ENCODE results near the gene ASNSD1.
A peak's percentile ranks its signal among the peaks of the same experiment; 100 is the strongest.

Gene ASNSD1

GRCh38 chr2:189661148-189661956 is at the start of gene ASNSD1:
ASNSD1 (plus strand) TSS chr2:189661459; CDS start chr2:189666133, 4,674 bp downstream.
- no peaks in the 10 kb centered on the region for H3K27me3 ChIP-seq (replicated peaks)
- peak; percentile 99 for DNase-seq
- in situ Hi-C loops (cut with HindIII; ENCODE audit: low pct_ligation_motif_present, low sequenced_read_pairs): no loop called here
- peak within 1 kb of the TSS; percentile 99 for H3K4me3 ChIP-seq (ENCODE audit: low read depth, low read length)
- peaks cover 4% of the 10 kb centered on the region for H3K36me3 ChIP-seq (replicated peaks)
- TF ChIP-seq CTCF (IDR thresholded peaks at IDR 0.05; ENCODE audit: low read depth, low read length, missing control alignments): peak; percentile 82
- peak within 1 kb of the TSS; percentile 72 for H3K27ac ChIP-seq

- DNase-seq: peak; percentile 98
- peak overlapping the region; percentile 94 for H3K27ac ChIP-seq
- no peaks in the 10 kb centered on the region for H3K27me3 ChIP-seq (replicated peaks)
- in situ Hi-C loops (cut with HindIII; ENCODE audit: low pct_ligation_motif_present, low sequenced_read_pairs): no loop called here
- no peak for TF ChIP-seq CTCF (IDR thresholded peaks at IDR 0.05; ENCODE audit: low read depth, low read length, missing control alignments)
- no peaks in the 10 kb centered on the region for H3K36me3 ChIP-seq (replicated peaks)
- peak overlapping the region; percentile 18 for H3K4me3 ChIP-seq (ENCODE audit: low read depth, low read length)
These were observed 48.1 kb upstream of the ASNSD1 start for GRCh38 chr2:189613077-189613636.

GRCh38 chr2:189613650-189614420 is 47.4 kb upstream of the ASNSD1 start:
- Histone ChIP-seq H3K27me3 (replicated peaks) (no peaks in the 10 kb centered on the region), H3K36me3 (replicated peaks) (no peaks in the 10 kb centered on the region), H3K4me3 (ENCODE audit: low read depth, low read length) (no peak overlapping the region), H3K27ac (peak overlapping the region; percentile 94)
- DNase-seq: peak; percentile 65
- in situ Hi-C loops (cut with HindIII; ENCODE audit: low pct_ligation_motif_present, low sequenced_read_pairs): no loop called here
- TF ChIP-seq CTCF (IDR thresholded peaks at IDR 0.05; ENCODE audit: low read depth, low read length, missing control alignments): no peak

- no peaks in the 10 kb centered on the region for H3K27me3 ChIP-seq (replicated peaks)
- in situ Hi-C loops (cut with HindIII; ENCODE audit: low pct_ligation_motif_present, low sequenced_read_pairs): no loop called here
- no peaks in the 10 kb centered on the region for H3K36me3 ChIP-seq (replicated peaks)
- H3K27ac ChIP-seq: no peak overlapping the region
- no peak overlapping the region for H3K4me3 ChIP-seq (ENCODE audit: low read depth, low read length)
- no peak for DNase-seq
- TF ChIP-seq CTCF (IDR thresholded peaks at IDR 0.05; ENCODE audit: low read depth, low read length, missing control alignments): no peak
These were observed 46.7 kb upstream of the ASNSD1 start for GRCh38 chr2:189614585-189614984.

GRCh38 chr2:189618197-189618596 is 43.1 kb upstream of the ASNSD1 start:
- no peak for TF ChIP-seq CTCF (IDR thresholded peaks at IDR 0.05; ENCODE audit: low read depth, low read length, missing control alignments)
- Histone ChIP-seq H3K36me3 (replicated peaks) (no peaks in the 10 kb centered on the region), H3K27ac (no peak overlapping the region), H3K27me3 (replicated peaks) (no peaks in the 10 kb centered on the region), H3K4me3 (ENCODE audit: low read depth, low read length) (no peak overlapping the region)
- in situ Hi-C loops (cut with HindIII; ENCODE audit: low pct_ligation_motif_present, low sequenced_read_pairs): no loop called here
- no peak for DNase-seq

Measured in brain microvascular endothelial cell (primary cell).